AG09309 (cell line): ENCODE measurements around the gene ANXA4.

Experiments used
- DNase-seq: peaks from one replicate; pipeline ENCODE4 v3.0.0-alpha.2; 2010; ENCODE audit warnings: low read depth
- H3K4me3 ChIP-seq: 2 replicates; pipeline ENCODE4 v1.5.1; 2011; ENCODE audit warnings: mild to moderate bottlenecking, low read depth, low read length, moderate library complexity; ENCODE audit not compliant: control insufficient read depth
- TF ChIP-seq, protein P1 (sequence below): IDR thresholded peaks from 2 replicates; pipeline ENCODE4 v1.5.1; 2011; ENCODE audit warnings: mild to moderate bottlenecking, low read depth, low read length, inconsistent platforms; ENCODE audit not compliant: insufficient read depth, control insufficient read depth; ENCODE audit errors: missing control alignments

ANXA4 gene

GRCh38 chr2:69781321-69782248, 39.7 kb downstream of the ANXA4 start:
- DNase-seq, result no peak
- no peak overlapping the region for H3K4me3 ChIP-seq
- TF ChIP-seq, protein P1, sequence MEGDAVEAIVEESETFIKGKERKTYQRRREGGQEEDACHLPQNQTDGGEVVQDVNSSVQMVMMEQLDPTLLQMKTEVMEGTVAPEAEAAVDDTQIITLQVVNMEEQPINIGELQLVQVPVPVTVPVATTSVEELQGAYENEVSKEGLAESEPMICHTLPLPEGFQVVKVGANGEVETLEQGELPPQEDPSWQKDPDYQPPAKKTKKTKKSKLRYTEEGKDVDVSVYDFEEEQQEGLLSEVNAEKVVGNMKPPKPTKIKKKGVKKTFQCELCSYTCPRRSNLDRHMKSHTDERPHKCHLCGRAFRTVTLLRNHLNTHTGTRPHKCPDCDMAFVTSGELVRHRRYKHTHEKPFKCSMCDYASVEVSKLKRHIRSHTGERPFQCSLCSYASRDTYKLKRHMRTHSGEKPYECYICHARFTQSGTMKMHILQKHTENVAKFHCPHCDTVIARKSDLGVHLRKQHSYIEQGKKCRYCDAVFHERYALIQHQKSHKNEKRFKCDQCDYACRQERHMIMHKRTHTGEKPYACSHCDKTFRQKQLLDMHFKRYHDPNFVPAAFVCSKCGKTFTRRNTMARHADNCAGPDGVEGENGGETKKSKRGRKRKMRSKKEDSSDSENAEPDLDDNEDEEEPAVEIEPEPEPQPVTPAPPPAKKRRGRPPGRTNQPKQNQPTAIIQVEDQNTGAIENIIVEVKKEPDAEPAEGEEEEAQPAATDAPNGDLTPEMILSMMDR, result no peak

- TF ChIP-seq, protein P1, result no peak
- no peak overlapping the region for H3K4me3 ChIP-seq
- no peak for DNase-seq
Measured at GRCh38 chr2:69784228-69784627, 42.3 kb downstream of the ANXA4 start.

DNA sequence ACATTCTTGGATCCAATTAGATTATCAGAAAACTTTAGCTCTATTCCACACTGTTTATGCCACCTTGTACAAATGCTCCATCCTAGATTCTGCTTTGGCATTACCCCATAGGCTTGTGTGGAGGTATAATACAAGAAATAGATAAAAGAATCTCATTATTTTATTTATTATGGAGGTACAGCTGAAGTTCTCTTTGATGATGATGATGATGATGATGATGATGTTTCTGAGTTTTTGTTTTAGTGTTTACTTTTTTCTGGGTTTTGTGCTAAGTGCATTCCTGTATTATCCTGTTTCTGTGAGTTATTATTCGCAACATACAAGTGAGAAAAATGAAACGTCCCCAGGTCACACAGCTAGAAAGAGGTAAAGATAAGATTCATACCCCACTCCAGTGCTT, 43.4 kb downstream of the ANXA4 start:
- no peak overlapping the region for H3K4me3 ChIP-seq
- TF ChIP-seq, protein P1, result no peak

GRCh38 chr2:69786052-69786560, 44.2 kb downstream of the ANXA4 start:
- H3K4me3 ChIP-seq, result no peak overlapping the region
- TF ChIP-seq, protein P1, result no peak
- no peak for DNase-seq

More for the DNA sequence above, 43.4 kb downstream of the ANXA4 start:
- no peak for DNase-seq

GRCh38 chr2:69789175-69789721, 47.3 kb downstream of the ANXA4 start:
- TF ChIP-seq, protein P1, result no peak
- peak; percentile 79 for DNase-seq

DNA sequence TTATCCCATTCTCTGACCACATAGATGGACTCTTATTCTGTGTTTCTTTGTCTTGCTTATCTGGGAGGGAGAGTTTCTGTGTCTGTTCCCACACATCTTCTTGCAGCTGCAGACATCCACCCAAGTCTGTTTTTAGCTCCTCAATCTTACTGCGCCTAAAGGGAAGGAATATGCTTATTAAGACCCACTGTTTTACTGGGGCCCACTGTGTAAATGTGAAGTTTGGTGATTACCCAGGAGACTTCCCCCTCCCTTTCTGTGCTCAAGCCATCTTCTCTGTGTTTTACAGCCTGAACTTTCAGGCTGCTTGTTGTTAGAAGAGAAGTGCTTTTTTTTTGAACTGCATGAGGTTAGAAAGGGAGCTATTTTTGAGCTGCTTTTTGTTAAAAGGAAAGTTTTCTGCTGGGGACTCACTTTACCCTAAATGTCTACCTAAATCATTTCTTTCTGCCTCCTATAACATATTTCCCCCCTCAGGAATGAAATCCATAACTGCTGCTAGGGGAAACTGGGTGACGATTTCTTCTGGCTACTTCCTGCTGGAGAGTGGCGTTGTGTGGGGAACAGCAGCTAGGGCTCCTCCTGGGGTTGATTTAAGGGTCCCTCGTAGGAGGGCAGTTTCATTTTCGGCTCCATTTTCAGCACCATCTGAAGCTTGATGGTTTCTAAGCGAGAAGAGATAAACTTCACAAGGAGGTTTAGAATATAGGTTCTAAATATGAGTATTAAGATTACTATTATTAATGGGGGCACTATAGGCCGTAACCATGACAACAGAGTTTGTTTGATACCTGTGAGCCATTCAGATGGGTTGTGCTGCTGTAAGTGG, 48.1 kb downstream of the ANXA4 start:
- H3K4me3 ChIP-seq, result no peak overlapping the region
- TF ChIP-seq, protein P1, result no peak
- no peak for DNase-seq

More at GRCh38 chr2:69789175-69789721, 47.3 kb downstream of the ANXA4 start:
- H3K4me3 ChIP-seq, result no peak overlapping the region
